HG03520 (cell line): ENCODE data around the gene MRPL2.

Experiments
- ATAC-seq: cut with Tn5 transposase; IDR thresholded peaks from one replicate; pipeline ENCODE4 v1.9.1; 2021; ENCODE audit warnings: mild to moderate bottlenecking, moderate library complexity; ENCODE audit not compliant: unreplicated experiment

Gene MRPL2

DNA sequence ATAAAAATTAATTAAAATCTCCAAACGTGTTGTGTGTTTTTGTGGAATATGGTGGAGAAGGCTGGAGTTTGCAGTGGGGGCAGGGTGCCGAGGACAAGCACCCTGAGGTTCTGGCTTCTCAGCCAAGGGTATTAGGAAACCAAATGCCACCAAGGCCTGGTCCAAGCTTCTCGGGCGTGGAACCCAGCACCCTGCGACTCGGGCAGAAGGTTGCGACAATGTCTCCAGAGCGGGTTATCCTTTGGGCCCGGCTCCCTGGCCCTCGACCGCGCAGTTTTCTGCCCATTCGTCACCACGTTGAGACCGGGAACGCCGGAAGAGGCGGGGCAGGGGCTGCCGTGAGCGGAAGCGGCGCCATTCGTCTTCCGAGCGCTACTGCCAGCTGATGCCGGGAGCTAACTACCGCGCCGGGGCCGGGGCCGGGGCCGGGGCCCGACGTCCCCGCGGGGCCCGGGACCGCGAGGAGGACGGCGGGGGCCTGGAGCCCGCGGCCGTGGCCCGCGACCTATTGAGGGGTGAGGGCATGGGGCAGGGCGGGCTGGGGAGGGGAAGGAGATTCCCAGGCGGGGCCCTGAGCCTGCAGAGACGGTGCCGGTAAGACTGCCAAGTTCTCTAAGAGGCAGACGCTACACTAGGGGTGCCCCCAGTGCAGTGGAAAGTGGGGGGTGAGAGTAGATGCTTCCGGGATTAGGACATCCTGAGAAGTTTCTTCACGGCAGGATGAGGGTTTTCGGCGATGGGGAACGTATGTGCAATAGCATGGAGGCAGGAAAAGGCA lies 37.8 kb downstream of the MRPL2 start, which contains the start of gene RRP36:
Gene RRP36 (plus strand): TSS at position 354 of the 778 bp plus-strand sequence. CDS start 32 bp downstream, at position 386.
- peak; percentile 63 for ATAC-seq

DNA sequence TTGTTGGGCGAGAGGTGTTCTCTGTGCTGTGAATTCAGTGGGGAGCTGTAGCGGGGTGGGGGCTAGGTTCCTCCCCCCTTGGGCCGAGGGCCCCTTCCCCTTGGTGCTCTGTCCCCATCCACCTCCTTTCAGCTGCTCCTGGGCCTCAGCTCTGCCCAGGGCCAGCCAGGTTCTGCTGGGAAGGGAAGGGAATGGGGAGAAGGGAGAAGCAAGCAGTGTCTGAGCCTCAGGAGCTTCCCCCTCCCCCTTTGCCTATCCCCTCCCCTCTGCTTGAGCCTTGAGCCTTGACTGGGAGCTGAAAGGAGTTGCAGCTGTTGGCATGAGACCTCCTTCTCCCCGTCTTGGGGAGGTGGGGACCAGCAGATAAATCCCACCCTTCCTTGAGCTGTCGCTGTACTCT lies 38.4 kb downstream of the MRPL2 start:
- no peak for ATAC-seq

DNA sequence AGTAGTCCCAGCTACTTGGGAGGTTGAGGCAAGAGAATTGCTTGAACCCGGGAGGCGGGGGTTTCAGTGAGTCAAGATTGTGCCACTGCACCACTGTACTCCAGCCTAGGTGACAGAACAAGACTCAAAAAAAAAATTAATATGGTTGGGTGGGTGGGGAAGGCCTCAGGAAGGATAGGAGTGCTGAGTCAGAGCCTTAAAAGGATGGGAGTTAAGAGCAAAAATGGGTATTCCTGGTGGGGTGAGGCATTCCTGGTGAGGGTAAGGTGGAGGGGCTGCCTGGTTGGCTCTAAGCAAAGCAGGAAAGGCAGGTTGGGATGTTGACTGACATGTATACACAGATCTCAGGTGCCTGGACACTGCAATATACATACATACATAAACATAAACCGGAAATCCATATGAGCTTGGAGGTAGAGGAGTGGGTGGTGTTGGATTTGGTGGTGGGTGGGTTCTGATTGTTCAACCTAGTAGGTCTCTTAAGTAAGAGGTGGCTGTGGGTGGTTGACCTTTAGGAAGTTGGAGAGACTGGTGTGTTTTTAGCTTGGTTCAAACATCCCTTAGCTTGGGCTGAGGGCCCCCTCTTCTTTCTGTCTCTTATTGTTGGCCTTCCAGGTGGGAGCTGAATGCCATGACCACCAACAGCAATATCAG lies 39.1 kb downstream of the MRPL2 start:
- no peak for ATAC-seq

DNA sequence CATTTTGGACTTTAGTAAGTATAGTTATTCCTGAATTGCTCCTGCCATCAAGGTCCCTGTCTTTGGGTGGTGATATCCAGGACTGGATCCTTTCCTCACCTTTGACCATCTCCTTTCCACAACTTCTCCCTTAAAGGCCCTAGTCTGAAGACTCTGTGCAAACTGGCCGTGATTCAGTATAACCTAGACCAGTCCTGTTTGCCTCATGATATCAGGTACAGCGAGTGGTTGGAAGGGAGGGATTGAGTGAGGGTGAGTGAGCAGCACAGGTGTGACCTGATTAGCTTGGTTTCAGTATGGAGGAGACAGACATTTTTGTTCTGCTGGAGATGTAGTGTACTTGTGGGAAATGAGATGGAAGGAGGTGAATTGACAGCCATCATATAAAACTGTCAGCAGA lies 40.1 kb downstream of the MRPL2 start:
- ATAC-seq: no peak

DNA sequence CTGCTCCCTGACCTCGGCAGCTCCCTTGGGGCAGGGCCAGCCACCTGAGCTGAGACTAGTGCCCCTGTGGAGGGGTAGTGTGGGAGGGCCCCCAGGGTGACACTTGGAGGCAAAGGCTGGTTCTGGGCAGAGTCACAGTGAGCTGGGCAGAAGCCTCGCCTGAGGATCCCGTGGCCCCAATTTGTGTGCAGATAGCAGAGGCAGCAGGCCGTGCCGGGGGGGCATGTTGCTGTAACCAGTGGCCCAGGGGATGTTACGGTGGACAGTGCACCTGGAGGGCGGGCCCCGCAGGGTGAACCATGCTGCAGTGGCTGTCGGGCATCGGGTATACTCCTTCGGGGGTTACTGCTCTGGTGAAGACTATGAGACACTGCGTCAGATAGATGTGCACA lies 42.3 kb downstream of the MRPL2 start:
- ATAC-seq: no peak

DNA sequence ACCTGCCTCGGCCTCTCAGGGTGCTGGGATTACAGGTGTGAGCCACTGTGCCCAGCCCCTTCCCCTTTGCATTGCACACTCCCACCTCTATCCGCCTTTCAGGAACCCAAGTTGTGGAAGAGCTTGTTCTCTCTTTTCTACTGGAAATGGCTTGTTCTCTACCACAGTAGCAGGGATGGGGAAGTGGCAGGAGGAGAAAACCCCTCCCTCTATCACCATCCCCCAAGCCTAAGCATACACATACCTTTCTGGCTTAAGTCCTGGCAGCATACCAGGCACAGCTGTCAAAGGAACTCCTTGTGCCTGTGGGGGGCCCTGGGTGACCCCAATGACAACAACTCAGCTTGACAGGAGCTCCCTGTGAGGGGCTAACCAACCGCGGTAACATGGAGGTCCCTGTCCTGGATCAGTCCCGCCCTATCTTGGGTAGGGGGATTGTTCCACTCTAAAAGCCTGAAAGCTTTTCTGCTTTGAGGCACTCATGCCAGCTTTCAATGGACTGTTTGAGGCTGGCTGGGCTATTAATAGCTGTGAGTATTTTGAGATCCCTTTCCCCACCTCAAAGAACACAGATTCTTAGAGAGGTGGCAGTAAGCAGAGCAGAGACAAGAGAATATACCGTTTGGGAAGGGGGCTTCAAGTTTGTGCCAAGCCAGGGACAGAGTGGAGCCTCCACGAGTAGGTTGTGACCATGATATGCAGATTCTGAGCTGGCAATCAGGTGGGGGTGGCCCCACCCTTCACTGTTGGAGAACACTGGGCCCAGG lies 42.9 kb downstream of the MRPL2 start:
- ATAC-seq: no peak

DNA sequence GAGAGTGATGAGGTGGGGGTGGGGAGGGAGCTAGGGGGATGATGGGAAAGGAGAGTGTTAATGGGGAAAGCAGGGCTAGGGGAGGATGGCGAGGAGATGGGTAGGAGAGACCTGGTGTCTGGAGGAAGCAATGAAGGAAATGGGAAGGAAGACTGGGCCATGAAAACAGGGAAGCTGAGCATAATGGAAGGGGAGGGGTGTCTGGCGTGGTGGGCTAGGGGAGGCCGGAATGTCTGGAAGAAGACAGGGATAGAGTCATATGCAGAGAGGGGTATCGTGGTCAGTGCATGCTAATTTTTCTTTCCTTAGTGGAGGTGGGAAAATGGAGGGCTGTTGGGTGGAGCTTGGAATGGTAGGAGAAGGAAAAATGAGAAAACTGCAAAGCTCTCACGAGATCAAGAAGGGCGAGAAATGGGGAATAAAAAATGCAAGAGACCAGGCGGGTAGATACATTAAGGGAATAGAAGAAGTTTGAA lies 44.8 kb downstream of the MRPL2 start:
- ATAC-seq: no peak

DNA sequence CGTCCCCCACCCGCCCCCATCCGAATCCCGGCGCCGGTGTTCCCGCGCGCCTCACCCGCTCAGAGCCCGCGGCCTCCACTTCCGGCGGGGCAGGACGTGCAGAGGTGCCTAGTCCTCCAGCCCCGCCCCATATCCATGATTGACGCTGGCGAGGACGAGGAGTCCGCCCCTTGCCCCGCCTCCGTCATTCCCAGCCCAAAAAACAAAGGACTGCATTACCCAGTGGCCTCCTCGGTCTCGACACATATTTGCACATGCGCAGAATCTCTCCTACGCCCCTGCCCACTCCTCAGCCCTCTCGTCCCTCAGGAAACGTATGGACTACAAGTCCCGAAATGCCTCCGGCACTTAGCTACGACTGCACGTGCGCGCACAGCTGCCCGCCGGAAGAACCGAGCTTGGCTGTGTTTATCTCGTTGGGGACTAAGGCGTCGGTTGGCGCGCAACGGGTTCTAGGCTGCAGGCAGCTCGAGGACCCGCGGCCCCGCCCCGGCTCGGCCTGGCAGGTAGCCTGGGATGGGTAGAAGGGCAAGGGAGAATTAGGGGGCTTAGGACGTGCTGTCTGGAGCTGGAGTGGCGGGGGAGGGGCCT lies 45.3 kb downstream of the MRPL2 start, which contains the start of the genes KLHDC3 and MEA1:
Gene KLHDC3 (plus strand): TSS at position 407 of the 591 bp plus-strand sequence. CDS start 2,944 bp downstream, outside the sequence.
Gene MEA1 (minus strand): TSS at position 104 of the 591 bp plus-strand sequence. CDS start 133 bp downstream, outside the sequence.
- ATAC-seq: peak; percentile 90

DNA sequence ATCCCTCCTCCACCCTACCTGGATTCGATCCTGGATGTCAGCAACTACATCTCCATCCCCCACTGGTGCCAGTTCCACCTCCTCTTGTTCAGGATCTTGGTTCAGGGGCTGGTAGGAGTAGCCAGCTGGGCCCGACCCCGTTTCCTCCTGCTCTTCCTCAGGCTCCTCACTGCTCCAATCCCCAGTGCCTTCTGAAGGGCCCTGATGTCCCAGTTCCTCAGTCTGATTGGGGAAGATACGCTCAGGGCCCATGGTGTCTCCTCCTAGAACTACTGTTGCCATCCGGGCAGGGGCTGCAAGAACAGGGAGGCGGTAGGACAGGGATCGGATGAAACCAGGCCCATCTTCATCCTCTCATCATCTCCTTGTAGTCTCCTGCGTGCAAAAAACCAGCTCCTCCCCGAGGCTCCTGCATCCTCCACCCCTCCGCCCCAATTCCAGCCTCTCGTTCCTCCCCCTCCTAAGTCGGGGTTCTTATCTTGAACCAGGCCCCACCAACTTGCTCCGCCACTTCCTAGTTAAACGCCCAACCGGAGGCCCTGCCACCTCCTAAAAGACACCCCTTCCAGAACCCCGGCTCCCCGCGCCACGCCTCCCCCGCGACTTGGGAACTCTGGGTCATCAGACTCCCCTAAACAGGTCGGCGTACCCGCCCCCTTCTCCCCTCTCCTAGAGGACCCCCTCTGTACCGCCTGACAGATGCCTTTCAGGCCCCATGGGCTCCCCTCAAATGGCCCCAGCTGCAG lies 46.0 kb downstream of the MRPL2 start:
- ATAC-seq: no peak

DNA sequence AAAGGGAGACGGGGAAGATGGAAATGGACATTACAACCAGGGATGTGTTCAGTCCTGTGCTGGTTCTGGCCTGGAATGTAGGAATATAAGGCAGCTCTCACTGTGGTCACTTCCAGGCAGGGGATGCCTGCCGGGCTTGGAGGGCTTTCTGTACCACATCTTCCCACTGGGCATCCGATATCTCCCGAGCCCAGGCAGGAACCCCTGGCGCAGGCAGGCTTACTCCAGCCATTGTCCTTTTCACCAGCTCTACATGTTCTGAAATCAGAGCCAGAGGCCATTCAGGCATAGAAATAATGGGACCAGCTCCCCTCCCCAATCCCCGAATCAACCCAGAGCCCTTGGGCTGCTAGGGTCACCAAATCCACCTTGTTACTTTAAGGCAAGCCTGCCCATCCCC lies 46.9 kb downstream of the MRPL2 start:
- ATAC-seq: no peak

DNA sequence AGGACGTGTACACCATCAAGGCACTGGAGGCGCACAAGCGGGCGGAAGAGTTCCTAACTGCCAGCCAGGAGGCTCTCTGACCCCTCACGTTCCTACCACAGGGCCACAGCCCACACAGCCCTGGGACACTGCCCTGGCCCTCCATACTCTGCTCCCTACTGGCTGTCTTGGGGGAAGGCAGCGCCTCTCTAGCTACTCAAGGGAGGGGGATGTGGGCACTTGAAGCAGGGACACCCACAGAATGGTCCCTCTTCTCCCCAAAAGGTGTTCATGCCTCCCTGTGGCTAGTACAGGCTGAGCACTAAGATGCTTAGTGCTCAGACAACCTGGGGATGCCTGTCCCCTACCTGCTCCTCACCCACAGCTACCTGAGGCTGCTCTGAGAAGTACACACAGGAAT lies 48.0 kb downstream of the MRPL2 start:
- ATAC-seq: no peak

DNA sequence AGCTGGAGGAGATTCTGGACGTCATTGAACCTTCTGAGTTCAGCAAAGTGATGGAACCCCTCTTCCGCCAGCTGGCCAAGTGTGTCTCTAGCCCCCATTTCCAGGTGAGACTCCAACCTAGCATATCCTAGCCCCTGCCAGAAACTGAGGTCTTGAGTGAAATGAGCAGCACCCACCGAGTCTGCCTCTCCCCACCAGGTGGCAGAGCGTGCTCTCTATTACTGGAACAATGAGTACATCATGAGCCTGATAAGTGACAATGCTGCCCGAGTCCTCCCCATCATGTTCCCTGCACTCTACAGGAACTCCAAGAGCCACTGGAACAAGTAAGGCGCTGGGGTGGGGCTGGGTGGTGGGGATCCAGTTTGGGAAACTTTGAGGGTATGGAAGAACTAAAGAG lies 50.1 kb downstream of the MRPL2 start:
- no peak for ATAC-seq

DNA sequence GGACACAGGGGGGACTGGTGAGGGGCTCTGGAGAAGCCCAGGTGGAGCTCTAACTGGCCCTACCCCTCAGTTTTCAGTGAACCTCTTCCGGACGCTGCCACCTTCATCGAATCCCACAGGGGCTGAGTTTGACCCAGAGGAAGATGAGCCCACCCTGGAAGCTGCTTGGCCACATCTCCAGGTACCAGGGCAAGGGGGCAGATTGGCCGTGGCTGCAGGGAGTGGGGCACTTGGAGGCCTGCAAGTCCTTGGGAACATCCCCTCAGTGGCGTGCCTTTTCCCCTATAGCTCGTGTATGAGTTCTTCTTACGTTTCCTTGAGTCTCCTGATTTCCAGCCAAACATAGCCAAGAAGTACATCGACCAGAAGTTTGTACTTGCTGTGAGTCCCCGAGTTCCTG lies 52.1 kb downstream of the MRPL2 start:
- no peak for ATAC-seq

DNA sequence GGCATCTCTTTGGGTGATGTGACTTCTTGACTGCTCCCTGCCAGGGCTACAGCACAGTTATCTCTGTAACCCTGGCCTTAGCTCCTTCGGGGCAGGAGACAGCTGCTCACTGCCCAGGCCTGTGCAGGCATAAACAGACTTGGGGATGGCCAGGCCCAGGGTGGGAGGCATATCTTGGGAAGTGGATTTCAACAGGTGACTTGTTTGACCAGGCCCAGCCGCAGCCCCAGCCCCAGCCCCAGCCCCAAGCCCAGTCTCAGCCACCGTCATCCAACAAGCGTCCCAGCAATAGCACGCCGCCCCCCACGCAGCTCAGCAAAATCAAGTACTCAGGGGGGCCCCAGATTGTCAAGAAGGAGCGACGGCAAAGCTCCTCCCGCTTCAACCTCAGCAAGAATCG lies 53.0 kb downstream of the MRPL2 start:
- no peak for ATAC-seq

DNA sequence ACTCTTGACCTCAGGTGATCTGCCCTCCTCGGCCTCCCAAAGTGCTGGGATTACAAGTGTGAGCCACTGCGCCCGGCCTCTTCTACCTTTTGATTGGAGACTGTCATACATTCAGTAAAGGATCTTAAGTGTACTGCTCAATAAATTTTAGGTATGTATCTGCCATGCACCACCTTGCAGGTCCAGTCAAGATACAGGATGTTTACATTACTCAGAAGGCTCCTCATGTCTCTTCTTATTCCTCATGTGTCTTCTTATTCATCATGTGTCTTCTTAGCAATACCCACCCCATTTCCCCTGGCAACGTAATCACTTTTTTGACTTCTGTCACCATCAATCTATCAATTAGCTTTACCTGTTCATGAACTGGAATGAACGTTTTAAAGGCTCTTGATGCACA lies 53.4 kb downstream of the MRPL2 start:
- no peak for ATAC-seq
